A673 (cell line): Measurements from ENCODE around the gene FHIT. TPM values are rescaled to one million over a fixed set of nuclear protein-coding genes. Genes with fewer than 3 reads are reported as not detected.

Source experiments
- BruUV-seq: library from RNA; stranded (reverse); fragments of 400-500 nt; replicated peaks from 2 replicates; lab custom pipeline; 2021; lab: Mats Ljungman, UMichigan
- CTCF ChIA-PET: fragments of 300-600 bp; sonication (Branson Sonifier 250); formaldehyde crosslinking; loops from one replicate; lab custom pipeline; 2022; ENCODE audit warnings: antibody characterized with exemption; lab: Charles Lee
- POLR2A ChIA-PET: fragments of 300-600 bp; sonication (Branson Sonifier 250); formaldehyde crosslinking; loops from one replicate; lab custom pipeline; 2022; ENCODE audit warnings: antibody characterized with exemption; ENCODE audit not compliant: low non-redundant PET; lab: Charles Lee
- DNase-seq: peaks from one replicate; pipeline ENCODE4 v3.0.0-alpha.2; 2015; ENCODE audit warnings: low spot score
- H3K27ac ChIP-seq: fragments of 200-600 bp; sonication (generic); 2 replicates; pipeline ENCODE4 v1.5.1; 2016; ENCODE audit warnings: mixed run types, low read depth, mild to moderate bottlenecking, mixed read lengths, antibody characterized with exemption, low read length; ENCODE audit not compliant: poor library complexity, severe bottlenecking
- H3K27me3 ChIP-seq: fragments of 200-600 bp; sonication (generic); replicated peaks from 2 replicates; pipeline ENCODE4 v1.6.1; 2017; ENCODE audit warnings: mixed run types, low read depth, mild to moderate bottlenecking, mixed read lengths, antibody characterized with exemption, low read length; ENCODE audit not compliant: insufficient read depth, poor library complexity
- H3K36me3 ChIP-seq: fragments of 200-600 bp; sonication (generic); 2 replicates; pipeline ENCODE4 v1.6.1; 2016; ENCODE audit warnings: mixed run types, mild to moderate bottlenecking, mixed read lengths, antibody characterized with exemption, low read length; ENCODE audit not compliant: insufficient read depth, poor library complexity, severe bottlenecking
- H3K4me1 ChIP-seq: fragments of 200-600 bp; sonication (generic); 2 replicates; pipeline ENCODE4 v1.6.1; 2017; ENCODE audit warnings: mixed run types, mild to moderate bottlenecking, mixed read lengths, antibody characterized with exemption, low read length; ENCODE audit not compliant: insufficient read depth, poor library complexity, severe bottlenecking
- H3K4me3 ChIP-seq: fragments of 200-600 bp; sonication (generic); 2 replicates; pipeline ENCODE4 v1.5.1; 2016; ENCODE audit warnings: low read depth, mixed run types, mild to moderate bottlenecking, mixed read lengths, low read length; ENCODE audit not compliant: poor library complexity, severe bottlenecking
- H3K9me3 ChIP-seq: fragments of 200-600 bp; sonication (generic); 2 replicates; pipeline ENCODE4 v1.6.1; 2016; ENCODE audit warnings: mixed run types, low read depth, mild to moderate bottlenecking, mixed read lengths, antibody characterized with exemption, low read length; ENCODE audit not compliant: poor library complexity, severe bottlenecking
- CTCF ChIP-seq: fragments of 300-800, 200-600 bp; sonication (generic); conservative IDR thresholded peaks from 2 replicates; pipeline ENCODE4 v1.5.1; 2017; ENCODE audit warnings: low read depth, mild to moderate bottlenecking, antibody characterized with exemption, low read length, moderate library complexity, mixed read lengths
- EZH2 ChIP-seq: fragments of 200-600 bp; sonication (generic); IDR thresholded peaks from 2 replicates; pipeline ENCODE4 v1.6.1; 2017; ENCODE audit warnings: borderline replicate concordance, low read depth, mild to moderate bottlenecking, mixed read lengths, antibody characterized with exemption, low read length; ENCODE audit not compliant: poor library complexity, severe bottlenecking
- intact Hi-C: fragments of 100-400 bp; cut with micrococcal nuclease; formaldehyde crosslinking; loops from one replicate; pipeline ENCODE4 v1.10.0; 2022; ENCODE audit not compliant: unreplicated experiment
- total RNA-seq: library from RNA; stranded (reverse); gene quantifications from 2 replicates; pipeline ENCODE4 v1.2.3, GENCODE V29; 2021

FHIT gene
- total RNA-seq, 1 experiment from 2014 or later: not detected

GRCh38 chr3:60742606-60743145 lies 508.6 kb downstream of the FHIT start:
- no peaks in the 10 kb centered on the region for H3K27me3 ChIP-seq
- no peaks in the 10 kb centered on the region for H3K9me3 ChIP-seq
- H3K4me3 ChIP-seq: no peak overlapping the region
- no peak for TF ChIP-seq EZH2
- no peak for TF ChIP-seq CTCF
- no peaks in the 10 kb centered on the region for H3K4me1 ChIP-seq
- BruUV-seq: no TSS peak
- CTCF ChIA-PET: no interaction called here
- no peak overlapping the region for H3K27ac ChIP-seq
- POLR2A ChIA-PET: no interaction called here
- intact Hi-C loops: no loop called here
- H3K36me3 ChIP-seq: no peaks in the 10 kb centered on the region
- DNase-seq: no peak

- ChIA-PET POLR2A (no interaction called here), CTCF (no interaction called here)
- TF ChIP-seq EZH2 (no peak), CTCF (no peak)
- no peaks in the 10 kb centered on the region for H3K36me3 ChIP-seq
- H3K4me1 ChIP-seq: no peaks in the 10 kb centered on the region
- no peaks in the 10 kb centered on the region for H3K27me3 ChIP-seq
- intact Hi-C loops: no loop called here
- no peak overlapping the region for H3K4me3 ChIP-seq
- no TSS peak for BruUV-seq
- no peak overlapping the region for H3K27ac ChIP-seq
- H3K9me3 ChIP-seq: no peaks in the 10 kb centered on the region
- no peak for DNase-seq
Measured at GRCh38 chr3:60737633-60738399, 513.4 kb downstream of the FHIT start.

- Histone ChIP-seq H3K36me3 (no peaks in the 10 kb centered on the region), H3K4me3 (no peak overlapping the region), H3K9me3 (no peaks in the 10 kb centered on the region), H3K27me3 (no peaks in the 10 kb centered on the region), H3K27ac (no peak overlapping the region), H3K4me1 (no peaks in the 10 kb centered on the region)
- no peak for DNase-seq
- no peak for TF ChIP-seq CTCF
- no peak for TF ChIP-seq EZH2
- BruUV-seq: no TSS peak
- POLR2A ChIA-PET: no interaction called here
- CTCF ChIA-PET: no interaction called here
- intact Hi-C loops: no loop called here
Measured at GRCh38 chr3:60730371-60730770, 520.9 kb downstream of the FHIT start.
